Stimulated activated CD4-positive, alpha-beta T cell treated with anti-CD3 and anti-CD28 coated beads, Interleukin-15, amount 100 ng/mL, for 24 hours (primary cell): ENCODE measurements around the gene ALOX15.
"Not testable (repeated sequence)": the region's sequence is repeated elsewhere in the genome, so short reads cannot be mapped to it uniquely, and the experiment has no call there.

Source experiments
- DNase-seq: peaks from one replicate; pipeline ENCODE4 v3.0.0-alpha.2; 2020

Gene ALOX15

DNA sequence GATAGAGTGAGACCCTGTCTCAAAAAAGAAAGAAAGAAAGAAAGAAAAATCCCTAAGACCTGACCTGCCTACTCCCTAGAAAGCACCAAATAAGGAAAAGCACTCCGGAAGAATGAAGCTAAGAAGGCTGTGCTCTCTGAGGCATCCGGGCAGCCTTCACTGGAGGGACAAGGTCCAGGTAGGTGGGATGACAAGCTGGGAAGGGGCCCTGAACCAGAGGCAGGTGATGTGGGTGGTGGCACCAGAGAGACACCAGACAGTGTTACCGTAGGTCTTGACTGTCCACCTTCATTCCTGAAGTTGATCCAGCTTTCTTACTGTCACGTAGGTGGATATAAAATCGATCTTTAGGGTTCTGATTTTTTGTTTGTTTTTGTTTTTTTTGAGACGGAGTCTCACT, 30.8 kb downstream of the ALOX15 start:
- DNase-seq, result no peak

DNA sequence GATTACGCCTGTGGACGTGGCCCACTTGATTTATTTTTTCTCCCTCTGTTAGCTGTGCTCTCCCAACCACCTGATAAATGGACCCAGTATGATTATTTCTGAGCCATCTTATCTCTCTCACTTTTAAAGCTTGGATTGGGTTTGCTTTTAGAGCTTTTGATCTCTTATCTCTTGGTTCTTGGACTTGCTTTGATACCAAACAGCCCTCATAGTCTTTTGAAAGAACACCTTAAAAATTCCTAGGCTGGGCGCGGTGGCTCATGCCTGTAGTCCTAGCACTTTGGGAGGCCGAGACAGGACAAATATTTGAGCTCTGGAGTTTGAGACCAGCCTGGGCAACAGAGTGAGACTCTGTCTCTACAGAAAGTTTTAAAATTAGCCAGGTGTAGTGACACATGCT, 31.3 kb downstream of the ALOX15 start:
- no peak for DNase-seq

DNA sequence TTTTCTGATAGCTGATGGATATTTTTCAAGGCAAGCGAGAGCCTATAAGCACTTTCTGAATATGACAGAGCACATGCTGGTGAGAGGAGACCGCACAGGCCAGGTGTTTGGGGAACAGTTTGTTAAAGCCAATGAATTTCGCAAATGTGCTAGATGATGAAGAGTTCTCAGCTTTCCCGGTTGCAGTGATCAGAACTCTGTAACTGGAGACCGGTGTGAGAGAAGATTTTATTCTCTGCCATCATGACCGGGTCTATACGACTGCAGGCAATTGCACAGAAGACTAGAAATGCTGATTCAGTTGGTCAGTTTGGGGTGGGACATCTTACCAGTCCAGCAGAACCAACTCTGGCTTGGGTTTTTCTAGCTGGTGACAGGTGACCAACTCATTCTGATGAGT, 31.7 kb downstream of the ALOX15 start:
- DNase-seq, result no peak

DNA sequence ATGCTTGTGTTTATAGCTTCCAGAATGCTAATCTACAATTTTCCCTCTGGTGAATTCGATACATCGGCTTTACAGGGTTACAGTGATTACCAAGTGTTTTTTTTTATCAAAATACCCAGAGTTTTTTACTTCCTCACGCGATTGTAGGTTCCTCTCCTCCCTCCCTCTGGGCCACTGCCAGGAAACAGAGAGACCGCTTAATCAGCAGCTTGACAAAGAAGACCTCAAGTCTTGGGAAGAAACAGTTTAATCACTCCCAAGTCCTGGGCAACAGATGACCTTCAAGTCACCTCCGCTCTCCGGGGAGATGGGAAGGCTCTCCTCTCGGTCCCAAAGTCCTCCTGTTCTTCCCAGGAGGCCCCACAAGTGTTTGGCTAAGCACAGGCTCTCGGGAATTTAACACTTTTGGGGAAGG, 33.7 kb downstream of the ALOX15 start:
- DNase-seq, result no peak

DNA sequence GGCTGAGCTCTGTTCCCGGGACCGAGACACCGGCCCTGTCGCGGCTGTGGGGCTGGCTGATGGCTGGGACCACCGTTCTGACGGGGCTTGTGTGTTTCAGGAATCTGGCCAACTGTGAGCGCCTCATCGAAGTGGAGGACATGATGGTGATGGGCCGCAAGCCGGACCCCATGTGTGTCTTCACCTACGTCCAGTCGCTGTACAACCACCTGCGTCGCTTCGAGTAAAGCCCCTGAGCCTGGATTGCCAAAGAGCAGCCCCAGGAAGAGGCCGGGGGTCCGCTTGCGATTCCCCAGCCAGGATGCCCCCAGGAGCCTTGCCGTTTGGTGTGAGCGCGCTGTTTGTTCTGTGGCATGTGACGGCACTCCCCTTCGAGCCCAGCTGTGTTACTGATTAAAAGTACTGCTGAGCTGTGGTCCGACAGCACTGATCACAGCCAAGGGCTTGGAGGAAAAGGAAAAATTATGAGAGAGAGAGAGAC, 34.2 kb downstream of the ALOX15 start:
- no peak for DNase-seq

DNA sequence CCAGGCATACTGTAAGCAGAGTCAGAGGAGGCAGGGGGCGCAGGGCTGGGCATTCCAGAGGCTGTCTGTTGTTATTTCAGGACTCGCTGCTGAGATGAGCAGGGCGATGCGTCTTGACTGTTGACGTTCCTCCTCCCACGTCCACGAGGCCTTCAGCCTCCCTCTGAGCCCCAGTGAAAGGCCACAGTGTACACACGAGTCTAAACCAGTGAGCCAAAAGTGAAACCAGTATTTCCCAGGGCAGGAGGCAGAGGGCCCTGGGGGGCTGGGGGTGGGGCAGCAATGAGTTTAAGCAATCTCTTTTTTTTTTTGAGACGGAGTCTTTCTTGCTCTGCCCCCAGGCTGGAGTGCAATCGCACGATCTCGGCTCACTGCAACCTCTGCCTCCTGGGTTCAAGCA, 35.7 kb downstream of the ALOX15 start:
- DNase-seq, result no peak

DNA sequence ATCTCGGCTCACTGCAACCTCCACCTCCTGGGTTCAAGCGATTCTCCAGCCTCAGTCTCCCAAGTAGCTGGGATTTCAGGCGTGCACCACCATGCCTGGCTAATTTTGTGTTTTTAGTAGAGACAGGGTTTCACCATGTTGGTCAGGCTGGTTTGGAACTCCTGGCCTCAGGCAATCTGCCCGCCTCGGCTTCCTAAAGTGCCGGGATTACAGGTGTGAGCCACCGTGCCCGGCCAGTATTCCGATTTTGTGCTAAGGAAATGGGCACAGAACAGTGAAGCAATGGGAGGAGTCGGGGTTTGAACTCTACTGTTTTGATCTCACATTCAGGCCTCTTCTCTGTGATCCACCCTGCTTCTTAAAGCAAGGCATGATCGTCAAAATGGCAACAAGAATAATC, 36.7 kb downstream of the ALOX15 start:
- DNase-seq, result not testable (repeated sequence)

DNA sequence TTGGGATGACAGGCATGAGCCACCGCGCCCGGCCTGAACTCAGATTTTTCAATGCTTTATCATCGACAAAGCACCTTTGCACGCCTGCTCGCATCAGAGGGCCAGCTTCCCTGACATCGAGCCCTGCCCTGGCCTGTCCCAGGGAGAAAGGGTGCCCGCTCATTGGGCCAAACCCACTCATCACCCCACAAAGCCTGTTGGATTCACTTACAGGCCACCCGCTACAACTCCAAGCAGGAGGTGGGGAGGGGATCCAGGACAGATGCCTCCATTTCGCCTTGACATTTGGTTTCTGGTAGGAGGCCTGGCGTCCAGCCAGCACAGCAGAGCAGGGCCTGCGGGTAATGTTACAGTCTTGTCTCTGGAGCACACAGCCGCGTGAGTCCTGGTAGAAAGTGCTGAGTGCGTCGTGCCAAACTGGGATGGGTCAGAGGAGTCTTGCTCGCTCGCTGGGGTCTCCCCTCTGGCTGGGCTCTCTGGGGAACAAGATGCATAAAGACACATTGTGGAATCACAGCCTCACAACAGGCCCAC, 37.3 kb downstream of the ALOX15 start:
- no peak for DNase-seq

DNA sequence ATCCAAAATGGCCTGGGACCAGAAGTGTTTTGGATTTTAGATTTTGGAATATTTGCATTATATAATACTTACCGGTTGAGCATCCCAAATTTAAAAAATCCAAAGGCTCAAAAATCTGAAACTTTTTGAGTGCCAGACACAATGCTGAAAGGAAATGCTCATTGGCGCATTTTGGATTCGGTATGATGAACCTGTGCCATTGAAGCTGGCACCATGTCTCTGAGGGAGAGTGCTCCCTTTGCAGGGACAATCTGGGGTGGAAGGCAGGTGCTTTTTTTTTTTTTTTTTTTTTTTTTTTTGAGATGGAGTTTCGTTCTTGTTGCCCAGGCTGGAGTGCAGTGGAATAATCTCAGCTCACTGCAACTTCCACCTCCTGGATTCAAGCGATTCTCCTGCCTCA, 39.4 kb downstream of the ALOX15 start:
- no peak for DNase-seq

DNA sequence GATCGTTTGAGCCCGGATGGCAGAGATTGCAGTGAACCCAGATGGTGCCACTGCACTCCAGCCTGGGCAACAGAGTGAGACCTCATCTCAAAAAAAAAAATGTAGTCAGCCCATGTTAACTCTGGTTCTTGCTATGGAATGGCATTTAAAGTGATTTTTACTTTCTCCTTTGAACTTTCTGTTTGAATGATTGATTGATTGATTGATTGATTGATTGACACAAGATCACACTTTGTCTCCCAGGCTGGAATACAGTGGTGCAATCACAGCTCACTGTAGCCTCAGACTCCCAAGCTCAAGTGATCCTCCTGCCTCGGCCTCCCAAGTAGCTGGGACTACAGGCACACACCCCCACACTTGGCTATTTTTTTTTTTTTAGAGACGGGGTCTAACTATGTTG, 40.2 kb downstream of the ALOX15 start:
- DNase-seq, result no peak

DNA sequence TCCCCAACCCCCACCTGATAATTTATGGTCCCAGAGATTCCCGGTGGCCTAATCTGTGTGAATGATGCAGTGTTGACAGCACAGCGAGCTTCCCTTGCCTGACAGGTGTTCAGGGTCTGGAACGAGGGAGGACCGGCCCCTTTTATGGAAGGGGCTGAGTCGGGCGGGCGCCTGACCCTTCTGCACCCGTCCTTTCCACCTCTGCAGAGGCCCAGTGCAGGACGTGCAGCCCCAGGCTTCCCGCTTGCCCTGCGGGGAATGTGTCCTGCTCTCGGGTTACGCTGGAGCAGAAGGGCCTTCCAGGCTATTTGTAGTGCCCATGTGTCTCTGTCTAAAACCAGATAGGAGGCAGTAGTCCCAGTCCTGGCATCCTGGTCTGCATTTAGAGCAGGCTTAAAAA, 40.9 kb downstream of the ALOX15 start:
- no peak for DNase-seq

DNA sequence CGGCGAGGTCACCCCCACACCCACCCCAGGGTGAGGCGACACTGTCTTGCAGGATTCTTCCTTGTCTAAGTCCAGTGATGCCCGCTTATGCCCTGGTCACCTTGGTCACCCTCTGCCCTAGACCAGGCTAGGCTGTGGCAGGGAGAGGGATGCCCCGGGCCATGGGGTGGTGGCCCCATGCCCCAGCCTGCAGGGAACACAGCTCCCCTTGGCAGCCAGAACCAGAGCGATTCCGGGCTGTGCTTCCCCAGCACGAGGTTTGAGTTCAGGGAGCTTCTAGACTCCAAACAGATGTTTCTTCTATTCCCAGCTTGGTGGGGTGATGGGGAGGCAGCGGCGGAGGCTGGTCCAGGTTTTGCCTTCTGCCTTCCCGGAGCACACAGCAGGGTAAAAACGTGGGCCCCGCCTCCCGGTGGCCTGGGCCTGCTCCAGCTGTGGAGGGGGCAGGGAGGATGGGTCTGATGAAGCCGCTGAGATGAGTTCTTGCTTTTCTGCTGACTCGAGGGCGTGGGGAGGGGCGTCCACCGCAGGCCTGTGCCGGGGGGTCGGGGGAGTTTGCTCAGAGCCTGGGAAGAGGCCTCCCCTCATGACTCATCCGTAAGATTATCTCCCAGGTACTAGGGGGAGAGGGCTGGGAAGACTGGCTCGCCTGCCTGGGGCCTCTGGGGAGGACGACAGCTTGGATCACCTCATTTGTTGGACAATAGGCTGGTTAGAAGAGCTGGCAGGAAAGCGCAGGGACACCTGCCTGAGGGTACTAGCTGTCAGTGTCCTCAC, 41.8 kb downstream of the ALOX15 start:
- DNase-seq, result no peak

DNA sequence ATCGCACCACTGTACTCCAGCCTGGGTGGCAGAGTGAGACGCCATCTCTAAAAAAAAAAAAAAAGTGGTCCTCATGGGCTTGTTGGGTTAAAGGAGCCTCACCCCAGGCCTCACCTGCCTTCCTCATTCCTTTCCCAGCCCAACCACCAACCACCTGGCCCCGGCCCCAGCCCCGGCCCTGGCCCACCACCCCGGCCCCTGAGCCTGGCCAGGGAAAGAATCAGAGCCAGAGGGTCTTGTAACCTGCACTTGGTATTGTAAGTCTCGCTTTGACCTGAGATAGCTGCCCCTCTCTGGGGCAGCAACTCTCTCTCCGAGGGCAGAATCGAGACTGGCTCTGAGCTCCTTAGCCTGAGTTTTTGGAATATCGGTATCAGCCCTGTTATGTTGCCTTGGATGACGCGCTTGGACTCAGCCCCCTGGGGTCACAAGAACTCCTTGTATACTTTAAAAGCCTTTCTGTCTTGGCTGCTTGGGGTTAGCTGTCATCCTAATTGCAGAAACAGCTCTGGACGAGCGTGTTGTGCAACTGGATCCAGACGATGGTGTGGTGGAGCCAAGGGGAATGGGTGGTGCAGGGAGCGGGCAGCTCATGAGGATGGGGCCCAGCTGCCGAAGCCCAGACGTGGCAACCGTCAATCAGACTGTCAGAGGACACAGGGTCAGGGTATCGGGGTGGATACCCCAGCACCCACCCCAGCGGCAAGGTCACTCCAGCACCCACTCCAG, 42.5 kb downstream of the ALOX15 start:
- DNase-seq, result no peak

DNA sequence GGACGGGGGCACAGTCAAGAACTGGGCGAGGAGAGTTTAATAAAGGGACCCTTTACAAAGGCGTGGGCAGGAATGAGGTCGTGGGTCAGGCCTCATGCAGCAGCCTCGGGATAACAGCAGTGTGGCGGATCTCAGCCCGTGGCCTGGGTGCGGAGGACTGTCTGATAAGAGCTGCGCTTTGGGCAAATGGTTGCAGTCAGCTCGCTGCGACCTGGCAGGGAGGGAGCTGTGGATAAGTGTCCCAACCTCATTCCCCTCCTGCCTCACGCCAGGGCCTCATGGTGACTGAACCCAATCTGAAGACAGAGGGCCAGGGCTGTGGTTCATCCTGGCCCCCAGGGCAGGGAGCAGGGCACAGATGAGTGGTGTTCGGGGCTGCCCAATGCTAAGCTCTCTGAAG, 43.5 kb downstream of the ALOX15 start:
- DNase-seq, result no peak

DNA sequence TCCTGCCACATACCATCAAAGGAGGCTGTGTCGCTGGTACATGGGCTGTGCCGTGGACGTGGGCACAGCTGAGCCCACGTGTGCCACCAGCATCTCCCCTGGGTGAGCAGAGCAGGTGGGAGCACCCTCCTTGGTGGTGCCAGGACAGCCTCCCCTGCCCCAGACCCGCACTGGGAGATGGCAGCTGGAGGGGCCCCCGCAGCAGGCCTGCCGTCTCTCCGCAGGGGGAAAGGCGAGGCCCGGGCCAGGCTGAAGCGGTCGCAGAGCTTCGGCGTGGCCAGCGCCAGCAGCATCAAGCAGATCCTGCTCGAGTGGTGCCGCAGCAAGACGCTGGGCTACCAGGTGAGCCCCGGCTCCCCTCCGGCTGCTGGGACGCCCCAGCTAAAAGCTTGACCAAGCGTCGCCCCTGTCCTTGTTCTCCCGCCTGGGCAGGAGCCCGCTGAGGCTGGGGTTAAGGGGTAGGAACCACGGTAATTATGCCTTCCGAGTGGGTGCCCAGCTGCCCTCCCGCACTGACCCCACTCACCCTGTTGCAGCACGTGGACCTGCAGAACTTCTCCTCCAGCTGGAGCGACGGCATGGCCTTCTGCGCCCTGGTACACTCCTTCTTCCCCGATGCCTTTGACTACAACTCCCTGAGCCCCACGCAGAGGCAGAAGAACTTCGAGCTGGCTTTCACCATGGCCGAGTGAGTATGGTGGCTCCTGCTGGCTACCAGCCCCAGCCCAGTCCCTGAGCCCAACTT, 44.7 kb downstream of the ALOX15 start:
- DNase-seq, result no peak

DNA sequence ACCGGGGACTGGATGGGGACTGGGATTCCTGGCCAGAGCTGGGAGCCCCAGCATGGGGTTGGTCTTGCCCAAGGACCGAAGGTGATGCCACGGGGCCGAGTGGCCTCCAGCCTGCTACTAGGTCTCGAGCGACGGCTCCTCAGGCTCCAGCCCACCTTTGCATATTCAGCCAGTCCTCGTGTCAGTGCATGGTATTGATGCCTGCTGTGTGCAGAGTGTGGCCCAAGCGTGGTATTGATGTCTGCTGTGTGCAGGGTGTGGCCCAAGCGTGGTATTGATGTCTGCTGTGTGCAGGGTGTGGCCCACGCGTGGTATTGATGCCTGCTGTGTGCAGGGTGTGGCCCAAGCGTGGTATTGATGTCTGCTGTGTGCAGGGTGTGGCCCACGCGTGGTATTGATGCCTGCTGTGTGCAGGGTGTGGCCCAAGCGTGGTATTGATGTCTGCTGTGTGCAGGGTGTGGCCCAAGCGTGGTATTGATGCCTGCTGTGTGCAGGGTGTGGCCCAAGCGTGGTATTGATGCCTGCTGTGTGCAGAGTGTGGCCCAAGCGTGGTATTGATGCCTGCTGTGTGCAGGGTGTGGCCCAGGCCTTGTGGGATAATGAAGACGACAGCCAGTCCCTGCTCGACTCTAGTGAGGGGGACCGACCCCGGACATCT, 45.7 kb downstream of the ALOX15 start:
- DNase-seq, result not testable (repeated sequence)

DNA sequence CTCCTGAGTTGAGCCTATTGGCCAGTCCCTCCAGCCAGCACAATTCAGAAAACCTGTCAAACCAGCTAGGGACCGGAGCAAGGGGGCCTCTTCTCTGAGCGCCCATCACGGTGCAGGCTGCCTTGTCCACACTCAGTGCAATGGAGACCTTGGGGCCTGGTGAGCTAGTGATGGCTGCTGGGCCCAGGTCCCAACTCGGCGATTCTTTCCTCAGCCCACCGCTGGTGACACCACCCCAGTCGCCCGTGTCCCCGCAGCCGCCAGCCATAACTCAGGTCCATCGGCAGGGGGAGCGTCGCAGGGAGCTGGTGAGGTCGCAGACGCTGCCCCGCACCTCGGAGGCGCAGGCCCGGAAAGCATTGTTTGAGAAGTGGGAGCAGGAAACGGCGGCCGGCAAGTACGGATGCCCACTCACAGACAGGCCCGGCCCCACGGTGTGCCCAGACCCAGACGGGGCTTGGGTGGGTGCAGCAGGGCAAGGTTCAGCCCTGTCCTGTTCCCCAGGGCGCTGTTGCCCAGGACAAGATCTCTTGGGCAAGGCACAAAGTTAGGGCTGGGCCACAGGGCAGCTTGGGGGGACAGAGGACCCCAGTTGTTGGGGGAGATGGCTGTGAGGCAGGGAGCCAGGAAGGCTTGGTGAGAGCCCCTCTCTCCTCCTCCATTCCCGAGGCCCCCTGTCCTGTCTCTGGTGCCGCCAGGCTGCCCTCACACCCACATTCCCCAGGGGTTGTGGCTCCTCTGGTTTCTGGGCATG, 46.4 kb downstream of the ALOX15 start:
- DNase-seq, result peak; percentile 66

DNA sequence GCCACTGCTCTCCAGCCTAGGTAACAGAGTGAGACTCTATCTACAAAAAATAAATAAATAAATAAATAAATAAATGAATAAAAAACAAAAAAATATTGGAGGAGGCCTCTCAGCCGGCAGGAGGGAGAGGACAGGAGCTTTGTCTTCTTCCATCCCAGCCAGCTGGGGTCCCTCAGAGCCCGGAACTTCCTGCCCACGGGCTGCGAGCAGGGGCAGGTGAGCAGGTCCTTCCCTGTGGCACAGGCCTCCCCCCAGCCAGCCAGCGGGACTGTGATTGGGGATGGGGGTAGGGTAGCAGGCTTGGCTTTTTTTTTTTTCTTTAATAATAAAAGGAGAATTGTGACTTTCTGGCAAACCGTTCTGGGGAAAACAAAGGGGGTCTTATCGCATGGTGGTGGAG, 47.1 kb downstream of the ALOX15 start:
- DNase-seq, result no peak

DNA sequence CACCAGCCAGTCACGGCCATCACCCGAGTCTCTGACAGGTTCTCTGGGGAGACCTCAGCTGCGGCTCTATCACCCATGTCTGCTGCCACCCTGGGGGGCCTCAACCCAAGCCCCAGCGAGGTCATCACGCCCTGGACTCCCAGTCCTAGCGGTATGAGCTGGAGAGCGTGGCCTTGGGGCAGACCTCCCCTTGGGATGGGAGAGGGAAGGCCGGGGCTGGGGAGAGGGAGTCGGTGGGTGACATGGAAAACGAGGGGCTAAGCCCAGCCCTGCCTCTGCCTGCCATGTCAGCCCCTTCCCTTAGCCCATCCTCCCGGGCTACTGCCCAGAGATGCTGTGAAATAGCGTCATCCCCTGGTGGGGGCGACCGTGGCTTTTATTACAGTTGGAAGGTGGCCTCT, 48.5 kb downstream of the ALOX15 start:
- no peak for DNase-seq

DNA sequence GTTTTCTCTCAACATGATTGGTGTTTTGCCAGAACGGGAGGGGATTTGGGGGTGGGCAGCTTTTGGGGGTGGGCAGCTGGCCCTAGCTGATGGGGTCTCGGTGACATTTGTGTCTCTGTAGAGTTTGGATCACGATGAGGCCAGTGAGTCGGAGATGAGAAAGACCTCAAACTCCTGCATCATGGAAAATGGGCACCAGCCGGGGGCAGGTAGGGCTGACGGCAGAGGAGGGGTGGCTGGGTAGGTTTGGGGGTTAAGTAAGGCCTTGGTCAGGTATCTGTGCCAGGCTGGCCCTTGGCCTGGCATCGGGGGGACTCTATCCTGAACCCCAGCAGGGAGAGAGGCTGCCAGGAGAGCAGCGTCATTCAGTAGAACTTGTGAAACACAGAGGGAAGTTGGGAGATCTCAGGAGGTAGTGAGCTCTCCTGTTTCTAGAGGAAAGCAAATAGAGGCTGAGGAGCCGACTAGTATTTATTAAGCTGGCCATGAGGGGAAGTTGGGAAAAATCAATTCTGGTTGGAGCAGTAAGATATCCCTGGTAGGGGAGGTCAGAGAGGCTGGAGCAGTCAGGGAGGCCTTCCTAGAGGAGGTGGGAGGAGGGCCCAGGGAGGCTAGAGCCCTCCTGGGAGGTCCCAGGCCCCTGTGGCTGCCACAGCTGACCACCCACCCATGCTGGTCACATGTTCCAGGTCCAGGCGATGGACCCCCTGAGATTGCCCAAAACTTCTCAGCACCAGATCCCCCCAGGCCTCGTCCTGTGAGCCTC, 49.1 kb downstream of the ALOX15 start:
- DNase-seq, result no peak

DNA sequence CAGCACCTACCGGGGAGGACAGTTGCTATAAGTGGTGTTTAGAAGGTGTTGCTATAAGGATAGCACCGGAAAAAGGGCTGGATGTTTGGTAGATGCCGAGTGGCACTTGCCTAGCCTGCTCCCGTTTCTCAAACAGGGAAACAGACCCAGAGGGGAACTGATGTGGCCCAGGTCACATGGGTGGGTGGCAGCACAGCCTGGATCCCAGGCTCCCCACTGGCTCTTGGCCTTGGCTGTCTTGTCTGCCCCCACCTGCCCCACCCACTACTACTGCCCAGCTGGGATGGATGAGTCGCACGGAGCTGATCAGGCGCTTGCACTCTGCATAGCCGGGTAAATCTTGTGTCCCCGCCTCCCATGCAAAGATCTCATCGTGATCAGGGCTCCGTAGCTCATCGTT, 49.9 kb downstream of the ALOX15 start:
- DNase-seq, result no peak
